HepG2 (cell line): ENCODE measurements around the gene IMPDH1. TPM values are rescaled to one million over a fixed set of nuclear protein-coding genes. Genes with fewer than 3 reads are reported as not detected.
A peak's percentile ranks its signal among the peaks of the same experiment; 100 is the strongest.

ENCODE experiments used
- FOXA3 ChIP-seq: IDR thresholded peaks from 2 replicates; pipeline ENCODE4 v1.6.1; 2016; ENCODE audit warnings: missing genetic modification reagents, missing compliant biosample characterization
- HNRNPLL ChIP-seq: fragments of 200-400 bp; formaldehyde crosslinking; IDR thresholded peaks from 2 replicates; pipeline ENCODE4 v1.6.1; 2017; ENCODE audit warnings: mild to moderate bottlenecking, low read depth, low read length; ENCODE audit not compliant: poor library complexity, severe bottlenecking
- JUNB ChIP-seq: sonication (generic); formaldehyde crosslinking; IDR thresholded peaks from 2 replicates; pipeline ENCODE4 v1.8.0; 2022; ENCODE audit warnings: missing genetic modification reagents, mild to moderate bottlenecking, borderline replicate concordance
- KLF15 ChIP-seq: sonication (generic); formaldehyde crosslinking; IDR thresholded peaks from 2 replicates; pipeline ENCODE4 v1.8.1; 2023; ENCODE audit warnings: borderline replicate concordance, mild to moderate bottlenecking, inconsistent platforms, missing genetic modification reagents, mixed read lengths
- MTA1 ChIP-seq: sonication (generic); formaldehyde crosslinking; IDR thresholded peaks from 2 replicates; pipeline ENCODE4 v1.4.0; 2020; ENCODE audit warnings: missing genetic modification reagents, mild to moderate bottlenecking, borderline replicate concordance
- POLR2G ChIP-seq: fragments of 200-400 bp; formaldehyde crosslinking; IDR thresholded peaks from 2 replicates; pipeline ENCODE4 v1.6.1; 2018; ENCODE audit warnings: mild to moderate bottlenecking, low read depth, low read length, moderate library complexity
- SALL2 ChIP-seq: sonication (generic); formaldehyde crosslinking; IDR thresholded peaks from 2 replicates; pipeline ENCODE4 v1.8.1; 2023; ENCODE audit warnings: mild to moderate bottlenecking, missing genetic modification reagents, inconsistent platforms
- SETDB1 ChIP-seq: sonication (generic); formaldehyde crosslinking; IDR thresholded peaks from 2 replicates; pipeline ENCODE4 v1.5.1; 2020; ENCODE audit warnings: missing genetic modification reagents, mild to moderate bottlenecking, borderline replicate concordance
- SMAD3 ChIP-seq: sonication (generic); formaldehyde crosslinking; IDR thresholded peaks from 2 replicates; pipeline ENCODE4 v1.4.0; 2020; ENCODE audit warnings: missing genetic modification reagents
- ZNF124 ChIP-seq: sonication (generic); formaldehyde crosslinking; IDR thresholded peaks from 2 replicates; pipeline ENCODE4 v1.4.0; 2020; ENCODE audit warnings: missing genetic modification reagents
- ZNF205 ChIP-seq: IDR thresholded peaks from 2 replicates; pipeline ENCODE4 v1.6.1; 2018; ENCODE audit warnings: missing biosample characterization, missing genetic modification reagents
- ZNF558 ChIP-seq: sonication (generic); formaldehyde crosslinking; IDR thresholded peaks from 2 replicates; pipeline ENCODE4 v1.9.0; 2022; ENCODE audit warnings: mild to moderate bottlenecking, missing genetic modification reagents, borderline replicate concordance
- ZNF777 ChIP-seq: sonication (generic); formaldehyde crosslinking; IDR thresholded peaks from 2 replicates; pipeline ENCODE4 v1.4.0; 2020; ENCODE audit warnings: missing genetic modification reagents
- polyA plus RNA-seq, 8 experiments: library from polyadenylated mRNA; depleted of rRNA in 3 of 8; stranded (reverse) in 7 of 8; unstranded in 1 of 8; fragments of >200 nt; fragmentation: Illumina TruSeq in 4 of 8; extraction: Trizol in 4 of 8; gene quantifications; 2 replicates each; pipeline versions ENCODE4 v1.2.1 to v1.2.3, GENCODE V29; 2011 to 2016; ENCODE audit warnings: low read depth in 4 of 8, missing spikeins in 1 of 8, mixed read lengths in 1 of 8; ENCODE audit not compliant: insufficient read depth in 1 of 8
- total RNA-seq, 5 experiments: library from RNA; depleted of rRNA; stranded (reverse); fragments of >200 nt; fragmentation: Illumina TruSeq; extraction: Trizol; gene quantifications; 2 replicates each; pipeline ENCODE4 v1.2.3, GENCODE V29; 2016; ENCODE audit warnings: low read depth in 1 of 5
- TF ChIP-seq, protein P1 (sequence below): sonication (generic); formaldehyde crosslinking; IDR thresholded peaks from 2 replicates; pipeline ENCODE4 v1.5.1; 2020; ENCODE audit warnings: mild to moderate bottlenecking, missing genetic modification reagents
- TF ChIP-seq, protein P2 (sequence below): sonication (generic); formaldehyde crosslinking; IDR thresholded peaks from 2 replicates; pipeline ENCODE4 v1.4.0; 2020; ENCODE audit warnings: mild to moderate bottlenecking, missing genetic modification reagents, borderline replicate concordance
- TF ChIP-seq, protein P3 (sequence below): sonication (generic); formaldehyde crosslinking; IDR thresholded peaks from 2 replicates; pipeline ENCODE4 v1.9.0; 2022; ENCODE audit warnings: low read depth, missing genetic modification reagents
- TF ChIP-seq, protein P4 (sequence below): sonication (generic); formaldehyde crosslinking; IDR thresholded peaks from 2 replicates; pipeline ENCODE4 v1.4.0; 2020; ENCODE audit warnings: low read depth, missing genetic modification reagents

The IMPDH1 gene
- total and polyA plus RNA-seq, 2 of the 13 experiments (the other 11 are each of a cell fraction or from before 2014, with no cell fraction given): 22.8 to 34.0 TPM

DNA sequence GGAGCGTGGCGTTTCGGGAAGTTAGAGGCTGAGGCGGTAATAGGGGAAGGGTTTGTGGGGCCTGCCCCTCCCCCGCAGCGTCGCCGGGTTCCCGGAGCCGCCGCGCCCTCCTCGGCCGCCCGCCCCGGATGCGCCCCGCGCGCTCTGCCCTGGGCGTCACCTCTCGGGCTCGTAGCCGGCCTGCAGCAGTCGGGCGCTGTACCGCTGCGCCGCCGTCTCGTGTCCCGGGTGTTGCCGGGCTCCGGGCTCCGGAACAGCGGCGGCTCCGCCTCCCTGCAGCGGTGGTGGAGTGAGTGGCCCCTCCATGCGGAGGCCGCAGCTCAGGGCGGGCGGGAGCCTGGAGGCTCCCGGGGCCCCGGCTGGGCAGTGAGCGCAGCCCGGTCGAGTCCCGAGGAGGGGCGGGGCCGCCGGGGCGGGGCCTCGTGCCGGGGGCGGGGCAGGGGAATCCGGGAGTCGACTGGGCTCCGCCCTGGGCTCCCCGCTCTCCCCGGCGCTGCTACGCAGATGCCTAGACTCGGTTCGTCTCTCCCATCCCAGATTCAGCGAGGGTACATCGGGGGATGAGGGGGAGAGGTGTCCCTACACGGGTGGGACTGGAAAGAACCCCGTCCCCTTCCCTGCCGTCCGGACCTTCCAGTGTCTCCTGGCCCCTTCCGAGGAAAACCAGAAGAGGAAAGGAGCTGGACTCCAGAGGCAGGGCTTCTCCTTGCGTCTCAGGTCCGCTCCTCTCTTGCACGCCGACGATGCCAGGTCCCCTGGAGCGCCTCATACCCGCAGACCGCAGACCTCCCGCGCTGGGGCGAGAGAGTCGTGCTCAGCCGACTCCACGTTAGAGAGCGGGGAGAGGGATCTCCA, at the start of gene IMPDH1 (continued):
- TF ChIP-seq, protein P1, sequence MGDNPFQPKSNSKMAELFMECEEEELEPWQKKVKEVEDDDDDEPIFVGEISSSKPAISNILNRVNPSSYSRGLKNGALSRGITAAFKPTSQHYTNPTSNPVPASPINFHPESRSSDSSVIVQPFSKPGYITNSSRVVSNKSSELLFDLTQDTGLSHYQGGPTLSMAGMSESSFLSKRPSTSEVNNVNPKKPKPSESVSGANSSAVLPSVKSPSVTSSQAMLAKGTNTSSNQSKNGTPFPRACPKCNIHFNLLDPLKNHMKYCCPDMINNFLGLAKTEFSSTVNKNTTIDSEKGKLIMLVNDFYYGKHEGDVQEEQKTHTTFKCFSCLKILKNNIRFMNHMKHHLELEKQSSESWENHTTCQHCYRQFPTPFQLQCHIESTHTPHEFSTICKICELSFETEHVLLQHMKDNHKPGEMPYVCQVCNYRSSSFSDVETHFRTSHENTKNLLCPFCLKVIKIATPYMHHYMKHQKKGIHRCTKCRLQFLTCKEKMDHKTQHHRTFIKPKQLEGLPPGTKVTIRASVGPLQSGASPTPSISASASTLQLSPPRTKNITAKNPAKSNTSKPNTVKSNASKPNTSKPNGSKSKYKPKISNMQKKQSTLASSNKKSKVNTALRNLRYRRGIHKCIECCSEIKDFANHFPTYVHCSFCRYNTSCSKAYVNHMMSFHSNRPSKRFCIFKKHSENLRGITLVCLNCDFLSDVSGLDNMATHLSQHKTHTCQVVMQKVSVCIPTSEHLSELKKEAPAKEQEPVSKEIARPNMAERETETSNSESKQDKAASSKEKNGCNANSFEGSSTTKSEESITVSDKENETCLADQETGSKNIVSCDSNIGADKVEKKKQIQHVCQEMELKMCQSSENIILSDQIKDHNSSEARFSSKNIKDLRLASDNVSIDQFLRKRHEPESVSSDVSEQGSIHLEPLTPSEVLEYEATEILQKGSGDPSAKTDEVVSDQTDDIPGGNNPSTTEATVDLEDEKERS: no peak
- peak; percentile 91 for TF ChIP-seq ZNF777 (CRISPR knock-in tag)
- 0 out of 2 replicates have a peak, but pooled peaks have one; percentile 41 for TF ChIP-seq MTA1
- no peak for TF ChIP-seq SALL2 (CRISPR knock-in tag)
- TF ChIP-seq, protein P2, sequence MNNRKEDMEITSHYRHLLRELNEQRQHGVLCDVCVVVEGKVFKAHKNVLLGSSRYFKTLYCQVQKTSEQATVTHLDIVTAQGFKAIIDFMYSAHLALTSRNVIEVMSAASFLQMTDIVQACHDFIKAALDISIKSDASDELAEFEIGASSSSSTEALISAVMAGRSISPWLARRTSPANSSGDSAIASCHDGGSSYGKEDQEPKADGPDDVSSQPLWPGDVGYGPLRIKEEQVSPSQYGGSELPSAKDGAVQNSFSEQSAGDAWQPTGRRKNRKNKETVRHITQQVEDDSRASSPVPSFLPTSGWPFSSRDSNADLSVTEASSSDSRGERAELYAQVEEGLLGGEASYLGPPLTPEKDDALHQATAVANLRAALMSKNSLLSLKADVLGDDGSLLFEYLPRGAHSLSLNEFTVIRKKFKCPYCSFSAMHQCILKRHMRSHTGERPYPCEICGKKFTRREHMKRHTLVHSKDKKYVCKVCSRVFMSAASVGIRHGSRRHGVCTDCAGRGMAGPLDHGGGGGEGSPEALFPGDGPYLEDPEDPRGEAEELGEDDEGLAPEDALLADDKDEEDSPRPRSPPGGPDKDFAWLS (CRISPR knock-in tag): no peak
- TF ChIP-seq, protein P3, sequence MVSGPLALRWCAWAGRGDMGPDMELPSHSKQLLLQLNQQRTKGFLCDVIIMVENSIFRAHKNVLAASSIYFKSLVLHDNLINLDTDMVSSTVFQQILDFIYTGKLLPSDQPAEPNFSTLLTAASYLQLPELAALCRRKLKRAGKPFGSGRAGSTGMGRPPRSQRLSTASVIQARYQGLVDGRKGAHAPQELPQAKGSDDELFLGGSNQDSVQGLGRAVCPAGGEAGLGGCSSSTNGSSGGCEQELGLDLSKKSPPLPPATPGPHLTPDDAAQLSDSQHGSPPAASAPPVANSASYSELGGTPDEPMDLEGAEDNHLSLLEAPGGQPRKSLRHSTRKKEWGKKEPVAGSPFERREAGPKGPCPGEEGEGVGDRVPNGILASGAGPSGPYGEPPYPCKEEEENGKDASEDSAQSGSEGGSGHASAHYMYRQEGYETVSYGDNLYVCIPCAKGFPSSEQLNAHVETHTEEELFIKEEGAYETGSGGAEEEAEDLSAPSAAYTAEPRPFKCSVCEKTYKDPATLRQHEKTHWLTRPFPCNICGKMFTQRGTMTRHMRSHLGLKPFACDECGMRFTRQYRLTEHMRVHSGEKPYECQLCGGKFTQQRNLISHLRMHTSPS (CRISPR knock-in tag): no peak
- TF ChIP-seq JUNB (CRISPR knock-in tag): no peak
- no peak for TF ChIP-seq ZNF558 (CRISPR knock-in tag)
- TF ChIP-seq SMAD3: no peak
- TF ChIP-seq, protein P4, sequence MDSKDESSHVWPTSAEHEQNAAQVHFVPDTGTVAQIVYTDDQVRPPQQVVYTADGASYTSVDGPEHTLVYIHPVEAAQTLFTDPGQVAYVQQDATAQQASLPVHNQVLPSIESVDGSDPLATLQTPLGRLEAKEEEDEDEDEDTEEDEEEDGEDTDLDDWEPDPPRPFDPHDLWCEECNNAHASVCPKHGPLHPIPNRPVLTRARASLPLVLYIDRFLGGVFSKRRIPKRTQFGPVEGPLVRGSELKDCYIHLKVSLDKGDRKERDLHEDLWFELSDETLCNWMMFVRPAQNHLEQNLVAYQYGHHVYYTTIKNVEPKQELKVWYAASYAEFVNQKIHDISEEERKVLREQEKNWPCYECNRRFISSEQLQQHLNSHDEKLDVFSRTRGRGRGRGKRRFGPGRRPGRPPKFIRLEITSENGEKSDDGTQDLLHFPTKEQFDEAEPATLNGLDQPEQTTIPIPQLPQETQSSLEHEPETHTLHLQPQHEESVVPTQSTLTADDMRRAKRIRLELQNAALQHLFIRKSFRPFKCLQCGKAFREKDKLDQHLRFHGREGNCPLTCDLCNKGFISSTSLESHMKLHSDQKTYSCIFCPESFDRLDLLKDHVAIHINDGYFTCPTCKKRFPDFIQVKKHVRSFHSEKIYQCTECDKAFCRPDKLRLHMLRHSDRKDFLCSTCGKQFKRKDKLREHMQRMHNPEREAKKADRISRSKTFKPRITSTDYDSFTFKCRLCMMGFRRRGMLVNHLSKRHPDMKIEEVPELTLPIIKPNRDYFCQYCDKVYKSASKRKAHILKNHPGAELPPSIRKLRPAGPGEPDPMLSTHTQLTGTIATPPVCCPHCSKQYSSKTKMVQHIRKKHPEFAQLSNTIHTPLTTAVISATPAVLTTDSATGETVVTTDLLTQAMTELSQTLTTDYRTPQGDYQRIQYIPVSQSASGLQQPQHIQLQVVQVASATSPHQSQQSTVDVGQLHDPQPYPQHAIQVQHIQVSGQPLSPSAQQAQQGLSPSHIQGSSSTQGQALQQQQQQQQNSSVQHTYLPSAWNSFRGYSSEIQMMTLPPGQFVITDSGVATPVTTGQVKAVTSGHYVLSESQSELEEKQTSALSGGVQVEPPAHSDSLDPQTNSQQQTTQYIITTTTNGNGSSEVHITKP: no peak
- TF ChIP-seq POLR2G: peak; percentile 68
- TF ChIP-seq ZNF124: no peak
- no peak for TF ChIP-seq KLF15 (CRISPR knock-in tag)
- no peak for TF ChIP-seq FOXA3 (CRISPR knock-in tag)
- TF ChIP-seq SETDB1 (CRISPR knock-in tag): no peak
- peak; percentile 50 for TF ChIP-seq HNRNPLL
- TF ChIP-seq ZNF205 (CRISPR knock-in tag): no peak
